ENCODE results near the gene DGKZ. TPM values are rescaled to one million over a fixed set of nuclear protein-coding genes. Genes with fewer than 3 reads are reported as not detected.

Gene DGKZ
- total RNA-seq, 1 donor from 2014 or later, result 69.6 TPM

- TF ChIP-seq CTCF (IDR thresholded peaks at IDR 0.05; ENCODE audit: insufficient read depth, low read length, poor library complexity, severe bottlenecking), result no peak
- no peaks in the 10 kb centered on the region for H3K27me3 ChIP-seq (ENCODE audit: control insufficient read depth, insufficient read depth, low read length)
- no peaks in the 10 kb centered on the region for H3K36me3 ChIP-seq (ENCODE audit: control insufficient read depth, insufficient read depth, low read length)
- no peak overlapping the region for H3K4me3 ChIP-seq (ENCODE audit: low read depth, low read length)
- no peak for DNase-seq (ENCODE audit: low read depth)
Measured at GRCh38 chr11:46404476-46405017, 57.3 kb downstream of the DGKZ start.

DNA sequence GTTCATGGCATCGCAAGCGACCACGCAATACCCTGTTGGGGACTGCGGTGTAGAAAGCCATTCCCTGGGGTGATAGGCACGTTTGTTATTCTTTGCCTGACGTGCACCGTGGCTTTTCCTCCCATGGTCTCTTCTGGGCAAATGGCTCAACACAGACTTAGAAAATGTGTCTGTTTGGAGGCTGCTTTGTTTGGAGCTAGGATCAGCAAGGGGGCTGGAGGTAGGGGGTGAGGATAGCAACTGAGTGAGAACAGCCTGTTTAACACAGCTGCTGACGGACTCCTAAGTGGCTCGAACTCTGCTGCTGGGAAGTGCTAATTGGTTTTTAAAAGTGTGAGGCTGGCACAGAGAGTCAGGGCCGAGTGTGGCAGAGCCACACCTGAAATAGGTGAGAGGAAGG lies 60.4 kb downstream of the DGKZ start:
- no peak for DNase-seq (ENCODE audit: low read depth)
- TF ChIP-seq CTCF (IDR thresholded peaks at IDR 0.05; ENCODE audit: insufficient read depth, low read length, poor library complexity, severe bottlenecking), result no peak
- Histone ChIP-seq H3K4me3 (ENCODE audit: low read depth, low read length) (no peak overlapping the region), H3K27me3 (ENCODE audit: control insufficient read depth, insufficient read depth, low read length) (no peaks in the 10 kb centered on the region), H3K36me3 (ENCODE audit: control insufficient read depth, insufficient read depth, low read length) (peaks cover 2% of the 10 kb centered on the region)

- no peak for TF ChIP-seq CTCF (IDR thresholded peaks at IDR 0.05; ENCODE audit: insufficient read depth, low read length, poor library complexity, severe bottlenecking)
- H3K4me3 ChIP-seq (ENCODE audit: low read depth, low read length), result no peak overlapping the region
- peaks cover 2% of the 10 kb centered on the region for H3K36me3 ChIP-seq (ENCODE audit: control insufficient read depth, insufficient read depth, low read length)
- no peaks in the 10 kb centered on the region for H3K27me3 ChIP-seq (ENCODE audit: control insufficient read depth, insufficient read depth, low read length)
- no peak for DNase-seq (ENCODE audit: low read depth)
Measured at GRCh38 chr11:46408407-46408986, 61.2 kb downstream of the DGKZ start.

DNA sequence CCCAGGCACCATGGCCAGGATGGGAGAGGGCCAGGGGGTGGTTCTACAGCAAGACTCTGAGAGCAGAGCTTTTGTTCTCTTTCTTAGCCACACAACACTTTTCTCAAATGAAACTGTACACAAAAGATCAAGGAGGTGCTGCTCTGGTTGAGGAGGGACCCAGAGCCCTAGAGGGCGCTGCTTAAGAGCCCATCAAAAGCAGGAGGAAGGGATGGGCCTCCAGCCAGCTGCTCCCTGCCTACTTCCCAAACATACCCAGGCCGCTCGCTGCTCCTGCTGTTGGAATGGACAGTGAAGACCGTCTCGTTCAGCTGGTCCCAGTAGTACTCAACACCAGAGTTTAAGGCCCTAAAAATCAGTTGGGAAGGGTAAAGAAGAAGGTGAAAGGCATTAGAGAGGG lies 62.8 kb downstream of the DGKZ start:
- Histone ChIP-seq H3K4me3 (ENCODE audit: low read depth, low read length) (no peak overlapping the region), H3K27me3 (ENCODE audit: control insufficient read depth, insufficient read depth, low read length) (no peaks in the 10 kb centered on the region), H3K36me3 (ENCODE audit: control insufficient read depth, insufficient read depth, low read length) (peaks cover 3% of the 10 kb centered on the region)
- no peak for DNase-seq (ENCODE audit: low read depth)
- TF ChIP-seq CTCF (IDR thresholded peaks at IDR 0.05; ENCODE audit: insufficient read depth, low read length, poor library complexity, severe bottlenecking), result peak; percentile 8

DNA sequence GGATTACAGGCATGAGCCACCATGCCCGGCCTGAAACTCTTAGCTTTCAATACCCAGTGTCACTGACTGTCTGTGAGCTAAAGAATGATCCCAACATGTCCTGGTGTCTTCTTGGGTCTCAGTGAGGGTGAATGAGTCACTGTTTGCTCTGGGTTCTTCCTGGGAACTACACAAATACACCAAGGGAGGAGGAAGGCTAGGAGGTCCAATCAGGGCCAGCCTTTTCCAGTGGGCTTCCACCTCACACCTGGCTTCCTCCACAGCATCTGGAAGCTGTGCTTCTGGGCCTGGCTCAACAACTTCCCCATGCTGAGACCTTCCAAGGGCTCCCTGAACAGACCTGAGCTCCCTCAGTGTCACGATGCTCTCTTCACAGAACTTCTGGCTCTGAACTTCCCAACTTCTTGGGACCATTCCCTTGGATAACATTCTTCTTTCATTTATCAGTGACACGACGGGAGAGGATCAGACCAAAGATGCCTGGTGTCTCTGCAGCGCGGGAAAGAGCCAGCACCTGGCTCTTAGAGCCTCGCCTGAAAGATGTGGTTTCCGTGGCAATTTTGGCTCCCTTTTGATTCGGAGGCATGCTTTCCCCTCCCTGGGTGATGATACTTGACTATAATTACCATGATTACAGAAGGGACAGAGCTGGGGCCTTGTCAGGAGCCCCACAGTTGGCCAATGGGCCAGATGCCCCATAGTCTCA lies 66.7 kb downstream of the DGKZ start:
- peaks cover 5% of the 10 kb centered on the region for H3K36me3 ChIP-seq (ENCODE audit: control insufficient read depth, insufficient read depth, low read length)
- DNase-seq (ENCODE audit: low read depth), result no peak
- no peak for TF ChIP-seq CTCF (IDR thresholded peaks at IDR 0.05; ENCODE audit: insufficient read depth, low read length, poor library complexity, severe bottlenecking)
- H3K4me3 ChIP-seq (ENCODE audit: low read depth, low read length), result no peak overlapping the region
- H3K27me3 ChIP-seq (ENCODE audit: control insufficient read depth, insufficient read depth, low read length), result no peaks in the 10 kb centered on the region
